OCI-LY1 (cell line): ENCODE results near the gene NAGLU.

Experiments used
- CTCF ChIP-seq: fragments of 200-600 bp; sonication (generic), shearing (Covaris generic); IDR thresholded peaks from 2 replicates; pipeline ENCODE4 v1.5.1; 2017; ENCODE audit warnings: mild to moderate bottlenecking, antibody characterized with exemption, low read length, moderate library complexity, mixed read lengths
- EZH2 ChIP-seq: fragments of 200-600 bp; sonication (generic), shearing (Covaris generic); IDR thresholded peaks from 2 replicates; pipeline ENCODE4 v1.8.0; 2017; ENCODE audit warnings: borderline replicate concordance, mixed run types, mild to moderate bottlenecking, antibody characterized with exemption, low read length, moderate library complexity, mixed read lengths

- TF ChIP-seq CTCF (no peak), EZH2 (no peak)
Measured at GRCh38 chr17:42585353-42585752, 49.3 kb downstream of the NAGLU start.
